GM21381 (cell line): Measurements from ENCODE around the gene FBXO11.
A peak's percentile ranks its signal among the peaks of the same experiment; 100 is the strongest.
"Not testable (repeated sequence)": the region's sequence is repeated elsewhere in the genome, so short reads cannot be mapped to it uniquely, and the experiment has no call there.

Experiments
- ATAC-seq: cut with Tn5 transposase; IDR thresholded peaks from one replicate; pipeline ENCODE4 v1.9.1; 2021; ENCODE audit warnings: mild to moderate bottlenecking, moderate library complexity; ENCODE audit not compliant: unreplicated experiment

The FBXO11 gene

DNA sequence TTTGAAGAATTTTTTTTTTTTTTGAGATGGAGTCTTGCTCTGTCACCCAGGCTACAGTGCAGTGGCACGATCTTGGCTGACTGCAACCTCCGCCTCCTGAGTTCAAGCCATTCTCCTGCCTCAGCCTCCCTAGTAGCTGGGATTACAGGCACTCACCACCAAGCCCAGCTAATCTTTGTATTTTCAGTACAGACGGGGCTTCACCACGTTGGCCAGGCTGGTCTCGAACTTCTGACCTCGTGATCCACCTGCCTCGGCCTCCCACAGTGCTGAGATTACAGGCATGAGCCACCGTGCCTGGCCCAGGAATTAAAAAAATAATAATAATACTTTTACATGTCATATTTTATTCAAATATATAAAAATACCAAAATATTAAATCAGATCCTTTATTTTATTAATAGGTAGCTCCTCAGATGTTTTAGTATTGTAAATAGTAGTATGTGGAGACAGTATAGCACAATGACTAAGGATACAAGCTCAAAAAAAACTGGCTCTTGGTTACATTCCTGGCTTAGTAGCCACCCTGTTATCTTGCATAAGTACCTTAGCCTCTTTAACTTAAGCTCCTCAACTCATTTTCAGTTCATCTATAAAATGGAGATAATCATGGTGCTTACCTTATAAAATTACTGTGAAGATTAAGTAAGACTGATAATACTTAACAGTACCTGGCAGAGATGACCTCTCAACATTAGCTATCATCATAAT is 53.1 kb downstream of the FBXO11 start:
- ATAC-seq = not testable (repeated sequence)

GRCh38 chr2:47850198-47850597 is 56.1 kb downstream of the FBXO11 start:
- no peak for ATAC-seq

DNA sequence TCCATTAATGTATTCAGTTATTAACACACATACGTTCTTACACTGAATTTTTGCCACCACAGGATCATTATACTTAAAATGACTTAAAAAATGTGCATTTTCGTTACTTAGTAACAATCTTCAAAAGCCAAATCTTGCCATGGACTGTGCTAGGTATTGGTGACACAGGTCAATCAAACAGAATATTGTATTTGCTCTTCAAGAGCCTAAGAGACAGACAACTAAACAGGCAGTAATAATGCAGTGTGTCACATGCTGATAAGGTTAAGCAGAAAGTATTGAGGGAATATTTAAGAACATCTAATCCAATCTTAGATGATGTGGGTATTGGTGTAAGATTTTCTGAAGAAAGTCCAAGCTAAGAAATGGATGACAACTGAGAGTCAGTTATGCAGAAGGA is 56.9 kb downstream of the FBXO11 start:
- no peak for ATAC-seq

DNA sequence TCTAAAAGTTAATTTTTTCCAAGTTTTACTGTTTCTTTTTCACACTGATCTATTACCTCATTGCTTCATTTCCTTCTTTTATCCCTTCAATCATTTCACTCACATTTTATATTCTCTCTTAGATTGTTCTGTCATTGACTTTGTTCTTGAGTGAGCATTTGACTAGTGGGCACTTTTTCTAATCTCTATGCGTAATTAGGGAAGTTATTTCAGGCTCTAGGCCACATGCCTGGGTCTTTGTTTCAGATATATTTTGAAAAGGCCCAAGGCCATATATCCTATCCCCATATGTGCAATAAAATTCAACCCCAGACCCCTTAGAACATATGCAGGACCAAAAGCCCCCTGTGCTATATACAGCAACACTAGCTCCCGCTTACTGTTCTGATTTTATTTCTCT is 62.1 kb downstream of the FBXO11 start:
- ATAC-seq = no peak

DNA sequence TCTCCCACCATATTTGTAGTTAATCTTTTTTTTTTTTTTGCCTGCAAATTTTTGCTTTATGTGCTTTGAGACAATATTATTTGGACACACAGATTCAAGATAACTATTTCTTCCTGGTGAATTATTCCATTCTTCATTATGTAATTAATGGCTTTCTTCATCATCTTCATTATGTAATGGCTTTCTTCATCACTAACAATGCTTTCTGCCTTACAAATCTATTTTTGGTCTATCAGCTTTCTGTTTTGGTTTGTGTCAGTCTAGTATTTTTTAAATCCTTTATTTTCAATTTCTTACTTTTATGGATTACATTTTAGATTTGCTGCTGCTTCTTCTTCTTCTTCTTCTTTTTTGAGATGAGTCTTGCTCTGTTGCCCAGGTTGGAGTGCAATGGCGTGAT is 62.9 kb downstream of the FBXO11 start:
- ATAC-seq = no peak

GRCh38 chr2:47842846-47843245 is 63.5 kb downstream of the FBXO11 start:
- no peak for ATAC-seq

DNA sequence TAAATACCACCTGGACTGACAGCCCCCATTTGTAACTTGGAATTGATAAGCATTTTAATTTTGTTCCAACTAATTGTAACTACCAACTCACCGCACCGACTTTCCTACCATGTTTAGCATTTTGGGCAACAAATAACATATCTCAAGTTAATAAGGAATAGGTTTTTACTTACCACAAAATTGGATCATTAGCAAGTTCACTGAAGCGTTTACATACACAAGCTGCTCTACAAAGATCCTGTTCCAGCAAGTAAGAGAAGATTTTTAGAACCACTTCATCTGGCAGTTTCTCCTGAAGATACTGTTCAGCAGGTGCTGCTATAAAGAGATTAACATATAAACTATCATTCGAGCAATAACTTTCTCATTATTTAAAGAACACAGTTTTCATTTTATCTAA is 67.6 kb downstream of the FBXO11 start:
- ATAC-seq = no peak

DNA sequence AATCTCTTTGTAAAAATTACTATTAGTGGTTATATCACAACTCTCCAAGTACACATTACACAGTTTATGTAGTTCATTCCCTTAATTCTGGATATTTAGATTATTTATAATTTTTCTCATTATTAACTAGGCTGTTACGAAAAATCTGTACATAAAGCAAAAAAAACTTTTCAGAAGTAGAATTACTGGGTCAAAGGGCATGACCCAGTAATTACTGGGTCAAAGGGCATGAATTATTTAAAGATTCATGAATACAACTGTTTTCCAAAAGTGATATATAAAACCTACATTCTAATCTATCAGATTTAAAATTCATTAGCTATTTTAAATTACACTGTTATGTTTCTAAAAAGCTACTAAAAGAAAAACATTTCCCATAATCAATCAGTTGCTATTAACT is 68.0 kb downstream of the FBXO11 start:
- ATAC-seq = no peak

DNA sequence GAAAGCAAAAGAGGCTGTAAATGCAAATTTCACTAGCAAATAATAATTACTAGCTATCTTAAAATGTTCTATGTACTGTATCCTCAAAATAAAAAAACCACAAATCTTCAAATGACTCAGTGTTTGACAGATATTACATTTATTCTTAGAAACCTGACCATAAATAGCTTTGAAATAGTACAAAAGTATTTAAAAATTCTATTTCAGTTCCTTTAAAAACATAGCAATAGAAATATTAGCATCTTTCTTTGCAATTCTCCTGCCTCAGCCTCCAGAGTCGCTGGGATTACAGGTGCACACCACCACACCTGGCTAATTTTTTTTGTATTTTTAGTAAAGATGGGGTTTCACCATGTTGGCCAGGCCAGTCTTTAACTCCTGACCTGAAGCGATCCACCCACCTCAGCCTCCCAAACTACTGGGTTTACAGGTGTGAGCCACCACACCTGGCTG is 72.8 kb downstream of the FBXO11 start:
- peak; percentile 74 for ATAC-seq

- no peak for ATAC-seq
Observed at GRCh38 chr2:47822518-47822917, 83.8 kb downstream of the FBXO11 start.

DNA sequence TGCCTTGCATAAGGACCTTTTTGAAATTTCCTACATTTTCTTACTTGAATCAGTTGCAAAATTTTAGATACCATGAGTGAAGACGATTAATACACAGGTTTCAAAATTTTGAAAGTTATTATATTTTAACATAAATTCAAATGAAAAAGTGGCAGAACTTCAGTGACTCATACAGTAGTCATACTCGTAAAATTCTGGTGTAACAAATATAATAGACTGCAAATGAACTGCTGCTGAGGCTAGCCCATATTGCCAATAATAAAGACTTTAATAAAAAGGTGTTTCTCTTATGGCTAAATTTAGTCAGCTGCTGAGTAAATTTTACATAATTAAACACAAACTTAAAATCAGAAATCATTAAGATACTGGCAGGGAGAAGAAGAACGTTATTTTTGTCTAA is 86.5 kb downstream of the FBXO11 start:
- no peak for ATAC-seq

- ATAC-seq = no peak
Observed at GRCh38 chr2:47818777-47819176, 87.5 kb downstream of the FBXO11 start.

DNA sequence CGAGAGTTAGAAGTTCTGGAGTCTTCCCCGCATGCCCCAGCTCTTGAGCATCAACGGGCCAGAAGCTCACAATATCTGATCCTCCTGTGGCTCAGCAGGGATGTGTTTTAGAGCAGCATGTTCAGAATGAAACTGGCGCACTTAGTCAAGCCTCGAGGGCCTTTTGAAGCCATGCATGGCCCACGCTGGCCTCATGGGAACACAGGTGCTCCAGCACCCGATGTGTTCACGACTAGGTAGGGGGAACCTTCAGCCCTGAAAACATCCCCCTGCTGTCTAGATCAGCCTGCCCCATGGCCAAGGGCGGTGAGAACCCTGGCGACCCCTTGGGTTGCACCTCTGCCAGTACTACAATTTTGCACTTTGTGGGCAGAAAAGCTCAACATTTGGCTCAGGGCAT is 90.5 kb downstream of the FBXO11 start:
- no peak for ATAC-seq

- no peak for ATAC-seq
Observed at GRCh38 chr2:47811668-47812067, 94.6 kb downstream of the FBXO11 start.

- no peak for ATAC-seq
Observed at GRCh38 chr2:47810850-47811249, 95.4 kb downstream of the FBXO11 start.

DNA sequence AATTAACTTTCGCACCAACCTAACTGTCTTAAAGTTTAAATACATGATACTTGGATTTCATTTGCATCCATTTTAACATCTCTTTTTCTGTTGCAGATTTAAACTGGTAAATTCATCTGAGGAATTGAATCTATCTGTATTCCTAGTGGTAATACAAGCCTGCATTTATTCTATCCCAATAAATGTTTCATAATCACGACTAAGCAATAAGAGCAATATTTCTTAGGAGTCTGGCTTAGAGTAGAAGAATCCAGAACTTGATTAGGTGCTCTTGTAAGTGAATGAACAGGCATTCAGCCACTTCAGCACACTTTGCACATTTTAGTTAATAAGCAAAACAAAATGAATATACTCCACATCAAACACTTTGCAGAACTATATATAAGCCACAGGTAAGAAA is 96.4 kb downstream of the FBXO11 start:
- no peak for ATAC-seq

DNA sequence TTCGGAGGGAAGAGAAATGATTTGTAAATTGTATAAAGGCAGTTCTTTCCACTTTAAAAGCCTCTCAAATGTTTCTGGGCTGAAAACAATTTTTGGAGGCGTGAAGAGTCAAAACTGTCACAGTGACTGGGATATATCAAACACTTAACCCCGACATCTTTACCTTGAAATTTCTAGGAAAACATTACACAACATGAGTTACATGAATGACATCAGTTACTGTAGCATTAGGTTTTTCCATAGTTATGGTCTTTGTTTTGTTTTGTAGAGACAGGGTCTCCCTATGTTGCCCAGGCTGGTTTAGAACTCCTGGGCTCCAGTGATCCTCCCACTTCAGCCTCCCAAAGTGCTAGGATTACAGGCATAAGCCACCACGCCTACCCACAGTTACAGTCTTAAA is 97.7 kb downstream of the FBXO11 start:
- ATAC-seq = no peak

DNA sequence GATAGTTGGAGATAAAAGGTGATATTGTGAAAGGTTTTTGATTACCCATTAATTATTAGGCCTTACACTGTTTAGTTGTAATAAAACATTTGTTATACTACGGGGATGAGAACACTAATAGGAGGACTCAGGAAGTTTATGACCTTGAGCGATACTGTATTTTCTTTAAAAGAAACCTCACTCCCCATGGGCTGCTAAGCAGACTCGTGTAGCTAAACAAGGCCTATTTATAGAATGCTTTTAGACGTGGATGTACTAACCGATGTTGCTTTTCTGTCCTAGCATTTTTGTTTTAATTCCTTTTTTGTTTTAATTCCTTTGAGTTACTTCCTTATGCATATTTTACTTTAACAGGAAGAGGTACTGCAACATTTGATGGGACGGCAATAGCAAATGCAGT is 100.4 kb downstream of the FBXO11 start:
- ATAC-seq = no peak

DNA sequence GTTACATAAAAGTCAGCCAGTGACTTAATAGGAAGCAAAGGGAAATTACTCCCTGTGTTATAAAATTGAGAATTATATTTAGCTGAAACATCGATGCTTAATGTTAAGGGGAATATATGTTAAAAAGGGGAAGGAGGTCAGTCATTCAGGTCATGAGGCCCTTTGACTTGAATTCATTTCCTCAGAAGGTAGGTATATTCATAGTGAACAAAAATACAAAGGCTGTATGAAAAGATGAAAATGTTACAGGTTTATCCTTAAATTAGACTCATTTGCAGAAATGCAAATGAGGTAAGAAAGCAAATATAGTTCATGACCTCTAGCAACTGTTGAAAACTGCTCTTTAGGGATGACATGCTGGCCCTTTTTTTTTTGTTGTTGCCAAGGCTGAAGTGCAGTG is 102.5 kb downstream of the FBXO11 start:
- no peak for ATAC-seq

GRCh38 chr2:47803363-47803762 is 102.9 kb downstream of the FBXO11 start:
- ATAC-seq = no peak

DNA sequence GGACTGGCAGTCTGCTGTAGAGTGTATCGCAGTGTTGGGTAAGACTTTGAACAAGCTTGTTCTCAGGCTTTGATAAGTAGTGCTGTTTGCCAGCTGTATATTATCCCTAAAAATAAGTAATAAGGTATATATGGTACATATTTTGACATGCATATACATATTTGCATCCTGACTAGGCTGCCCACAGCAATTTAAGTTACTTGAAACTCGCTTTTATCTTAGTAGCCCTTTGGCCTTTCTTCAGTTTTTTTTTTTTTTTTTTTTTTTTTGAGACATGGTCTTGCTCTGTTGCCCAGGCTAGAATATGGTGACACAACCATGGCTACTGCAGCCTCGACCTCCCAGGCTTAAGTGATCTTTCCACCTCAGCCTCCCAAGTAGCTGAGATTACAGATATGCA is 105.2 kb downstream of the FBXO11 start:
- ATAC-seq = no peak

- no peak for ATAC-seq
Observed at GRCh38 chr2:47799031-47799609, 107.2 kb downstream of the FBXO11 start.

DNA sequence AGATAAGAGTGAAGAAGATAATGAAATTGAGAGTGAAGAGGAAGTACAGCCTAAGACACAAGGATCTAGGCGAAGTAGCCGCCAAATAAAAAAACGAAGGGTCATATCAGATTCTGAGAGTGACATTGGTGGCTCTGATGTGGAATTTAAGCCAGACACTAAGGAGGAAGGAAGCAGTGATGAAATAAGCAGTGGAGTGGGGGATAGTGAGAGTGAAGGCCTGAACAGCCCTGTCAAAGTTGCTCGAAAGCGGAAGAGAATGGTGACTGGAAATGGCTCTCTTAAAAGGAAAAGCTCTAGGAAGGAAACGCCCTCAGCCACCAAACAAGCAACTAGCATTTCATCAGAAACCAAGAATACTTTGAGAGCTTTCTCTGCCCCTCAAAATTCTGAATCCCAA is 107.7 kb downstream of the FBXO11 start:
- ATAC-seq = no peak
